Amygdala (tissue), 56 donors: ENCODE measurements around the gene TUBGCP6.
"Not testable (repeated sequence)": the region's sequence is repeated elsewhere in the genome, so short reads cannot be mapped to it uniquely, and the experiment has no call there.

ENCODE experiments used
- DNase-seq, 56 donors: peaks; one replicate each; lab custom pipeline; 2025; lab: John Stamatoyannopoulos, UW

Gene TUBGCP6

DNA sequence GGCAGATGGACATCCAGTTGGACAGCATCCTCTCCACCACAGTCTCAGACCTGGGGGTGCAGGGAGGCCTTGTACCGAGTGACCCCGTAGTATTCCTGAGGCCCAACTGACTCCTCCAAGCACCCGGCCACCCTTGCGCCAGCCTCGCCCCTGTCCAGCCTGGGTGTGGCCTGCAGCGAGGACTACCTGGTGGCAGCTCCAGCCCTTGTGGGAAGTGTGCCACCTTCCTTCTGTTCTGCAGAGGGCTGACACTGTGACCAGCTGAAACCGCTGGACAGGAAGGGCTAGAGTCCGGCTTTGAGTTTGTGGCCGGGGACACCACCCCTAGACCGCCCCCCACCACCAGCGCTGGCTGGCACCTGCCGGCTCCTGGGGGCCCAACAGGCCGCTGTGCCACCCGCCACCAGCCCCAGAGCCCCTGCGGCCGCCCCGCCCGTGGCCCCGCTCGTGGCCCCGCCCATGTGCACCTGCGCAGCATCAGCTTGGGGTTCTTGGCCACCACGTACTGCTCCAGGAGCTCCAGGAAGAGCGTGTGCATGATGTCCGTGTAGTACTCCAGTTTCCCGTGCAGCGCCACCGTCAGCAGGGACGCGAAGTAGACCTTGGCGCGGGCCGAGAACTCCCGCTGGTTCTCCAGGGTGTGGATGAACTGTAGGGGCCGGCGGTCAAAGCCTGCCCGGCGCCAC is 35.3 kb upstream of the TUBGCP6 start:
- no peak for DNase-seq

DNA sequence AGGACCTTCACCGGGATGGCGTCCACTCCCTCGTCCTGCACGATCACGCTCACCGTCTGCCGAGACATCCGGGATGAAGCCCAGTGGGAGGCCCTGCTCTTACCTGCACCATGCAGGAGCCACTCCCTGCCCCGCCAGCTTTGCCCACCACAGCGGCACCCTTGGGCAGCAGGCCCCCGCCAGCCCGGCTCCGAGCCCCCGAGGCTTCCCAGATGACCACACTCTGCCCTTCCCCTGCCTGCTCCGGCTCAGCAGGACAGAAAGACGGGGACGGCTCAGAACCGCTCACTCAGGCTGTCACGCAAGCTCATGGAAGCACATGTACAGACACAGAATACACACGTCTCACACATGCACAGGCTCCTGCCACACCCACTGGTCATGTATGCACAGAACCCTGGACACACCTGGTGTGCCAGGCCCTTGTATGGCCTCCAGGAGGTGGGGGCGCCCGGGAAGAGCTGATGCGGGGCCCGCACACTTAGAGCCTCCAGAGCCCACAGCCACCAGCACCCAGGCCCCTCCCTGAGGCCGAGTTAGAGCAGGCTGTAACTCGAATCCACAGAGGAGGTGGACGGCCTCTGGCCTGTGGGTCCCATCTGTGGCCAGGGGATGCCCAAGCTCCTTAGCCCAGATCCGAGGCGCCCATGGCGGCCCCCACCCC is 34.3 kb upstream of the TUBGCP6 start:
- no peak for DNase-seq

DNA sequence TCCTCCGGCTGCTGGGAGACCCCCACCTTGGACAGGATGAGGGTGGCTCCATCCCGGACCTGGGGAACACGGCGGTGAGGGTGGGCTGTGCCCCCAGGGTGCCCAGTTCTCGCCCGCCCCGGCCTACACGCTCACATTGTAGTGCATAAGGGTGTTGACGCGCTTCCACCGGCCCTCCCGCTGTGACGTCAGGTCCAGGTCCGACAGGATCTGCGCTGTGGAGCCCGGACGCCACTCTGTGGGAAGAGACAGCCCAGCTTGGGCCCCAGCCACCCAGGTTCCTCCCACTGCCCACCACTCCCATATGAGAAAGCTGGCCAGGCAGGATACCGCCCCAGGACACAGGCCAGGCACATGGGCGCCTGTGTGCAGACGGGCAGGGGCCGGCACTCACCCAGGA is 33.6 kb upstream of the TUBGCP6 start:
- DNase-seq, result no peak

DNA sequence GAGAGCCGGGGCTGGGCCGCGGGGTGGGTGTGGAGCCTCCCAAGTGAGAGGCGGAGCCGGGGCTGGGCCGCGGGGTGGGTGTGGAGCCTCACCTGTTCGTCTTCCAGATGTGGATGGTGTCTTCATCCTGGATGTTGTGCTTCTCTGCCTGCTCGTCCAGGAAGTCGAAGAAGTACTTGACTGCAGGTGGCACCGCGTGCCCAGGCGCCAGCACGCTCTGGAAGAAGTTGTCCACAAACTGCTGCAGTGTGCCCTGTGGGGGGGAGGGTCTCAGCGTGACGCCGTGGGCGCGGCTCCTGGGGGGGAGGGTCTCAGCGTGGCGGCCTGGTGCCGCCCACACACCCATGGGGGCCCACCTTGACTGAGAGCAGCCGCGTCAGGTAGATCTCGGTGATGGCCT is 32.9 kb upstream of the TUBGCP6 start:
- no peak for DNase-seq

DNA sequence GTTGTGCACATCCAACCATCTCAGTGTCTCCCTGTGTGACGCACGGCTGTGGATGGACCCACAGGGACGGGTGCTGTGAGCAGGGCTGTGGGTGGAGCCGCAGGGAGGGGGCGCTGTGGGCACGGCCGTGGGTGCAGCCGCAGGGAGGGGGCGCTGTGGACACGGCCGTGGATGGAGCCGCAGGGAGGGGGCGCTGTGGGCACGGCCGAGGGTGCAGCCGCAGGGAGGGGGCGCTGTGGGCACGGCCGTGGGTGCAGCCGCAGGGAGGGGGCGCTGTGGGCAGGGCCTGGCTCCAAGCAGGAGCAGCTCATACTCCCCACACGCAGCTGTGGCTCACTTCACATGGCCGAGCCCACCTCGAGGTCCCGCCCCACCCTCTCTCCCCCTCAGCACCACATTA is 31.3 kb upstream of the TUBGCP6 start:
- DNase-seq, result peak in 55 of 56 donors; percentile 29 to 94 (median 82)

DNA sequence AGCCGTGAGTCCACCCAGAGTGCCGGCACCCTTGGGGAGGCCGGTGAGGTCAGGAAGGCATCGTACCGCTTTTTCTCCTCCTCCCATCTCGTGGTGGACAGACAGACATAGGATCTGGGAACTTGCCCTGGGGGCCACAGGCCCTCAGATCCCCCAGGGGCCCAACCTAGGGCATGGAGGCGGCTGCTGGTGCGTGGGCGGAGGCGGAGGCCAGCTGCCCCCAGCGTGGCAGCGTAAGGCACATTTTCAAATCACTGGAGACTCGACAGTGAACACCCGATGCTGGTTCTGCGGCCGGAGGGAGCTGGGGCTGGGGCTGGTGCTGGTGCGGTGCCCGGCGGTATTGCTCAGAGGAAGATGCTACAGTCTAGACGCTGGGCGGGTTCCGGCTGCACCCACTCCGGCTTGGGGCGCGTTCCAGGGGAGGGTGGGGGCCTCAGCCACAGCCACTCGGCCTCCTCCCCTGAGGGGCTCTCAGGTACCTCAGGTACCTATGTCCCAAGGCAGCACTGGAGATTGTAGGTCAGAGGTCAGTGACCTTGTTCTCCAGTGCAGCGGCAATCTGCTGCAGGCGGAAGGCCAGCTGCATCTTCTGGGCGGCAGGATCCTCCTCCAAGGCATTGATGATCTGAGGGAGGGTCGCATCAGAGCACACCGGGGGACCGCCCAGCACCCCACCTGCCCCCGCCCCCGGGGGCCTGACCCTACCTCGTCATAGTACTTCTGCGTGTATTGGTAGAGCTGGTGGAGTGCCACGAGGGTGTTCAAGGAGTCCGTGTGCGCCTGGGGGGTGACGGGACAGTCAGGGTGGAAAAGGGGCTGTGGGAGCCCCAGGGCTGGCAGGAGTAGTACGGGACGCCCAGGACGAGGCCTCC is 30.6 kb upstream of the TUBGCP6 start:
- DNase-seq, result peak in 3 of 56 donors; percentile 22 to 37 (median 24)

DNA sequence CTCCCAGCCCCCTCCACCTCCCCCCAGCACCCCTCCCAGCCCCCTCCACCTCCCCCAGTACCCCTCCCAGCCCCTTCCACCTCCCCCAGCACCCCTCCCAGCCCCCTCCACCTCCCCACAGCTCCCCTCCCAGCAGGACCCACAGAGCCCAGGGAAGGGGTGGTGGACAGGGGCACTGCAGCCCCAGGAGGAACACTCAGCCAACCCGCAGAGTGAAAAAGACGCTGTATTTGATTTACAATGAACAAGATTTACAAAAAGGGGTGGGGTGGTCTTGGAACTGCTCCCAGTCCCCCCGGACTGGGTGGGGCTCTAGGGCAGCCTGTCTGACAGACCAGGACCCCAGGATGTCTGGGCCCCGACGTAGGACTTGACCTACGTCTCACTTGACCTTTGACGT is 29.9 kb upstream of the TUBGCP6 start:
- no peak for DNase-seq

DNA sequence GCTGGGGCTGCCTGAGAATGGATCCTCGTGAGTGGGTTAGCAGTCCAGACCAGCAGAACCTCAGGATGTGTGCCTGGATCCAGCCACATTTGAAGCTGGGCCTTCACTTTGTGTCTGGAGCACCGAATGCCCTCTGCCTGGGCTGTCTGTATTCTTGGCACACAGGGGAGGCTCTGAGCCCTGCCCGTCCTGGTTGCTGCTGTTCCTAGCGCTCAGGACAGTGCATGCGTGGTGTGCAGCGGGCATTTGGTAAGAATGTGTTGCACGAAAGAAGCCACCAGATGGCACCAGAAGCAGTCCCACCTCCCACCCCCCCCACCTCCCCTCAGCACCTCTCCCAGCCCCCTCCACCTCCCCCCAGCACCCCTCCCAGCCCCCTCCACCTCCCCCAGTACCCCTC is 29.5 kb upstream of the TUBGCP6 start:
- DNase-seq, result peak in 26 of 56 donors; percentile 27 to 66 (median 45)

DNA sequence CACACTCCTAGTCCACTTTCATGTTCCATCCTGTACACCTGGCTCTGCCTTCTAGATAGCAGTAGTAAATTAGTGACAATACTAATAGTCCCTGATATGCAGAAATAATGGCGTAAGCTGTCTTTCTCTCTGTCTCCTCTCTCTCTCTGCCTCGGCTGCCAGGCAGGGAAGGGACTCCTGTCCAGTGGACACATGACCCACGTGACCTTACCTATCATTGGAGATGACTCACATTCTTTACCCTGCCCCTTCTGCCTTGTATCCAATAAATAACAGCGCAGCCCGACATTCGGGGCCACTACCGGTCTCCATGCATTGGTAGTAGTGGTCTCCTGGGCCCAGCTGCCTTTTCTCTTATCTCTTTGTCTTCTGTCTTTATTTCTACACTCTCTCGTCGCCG is 29.0 kb upstream of the TUBGCP6 start:
- not testable (repeated sequence) for DNase-seq

DNA sequence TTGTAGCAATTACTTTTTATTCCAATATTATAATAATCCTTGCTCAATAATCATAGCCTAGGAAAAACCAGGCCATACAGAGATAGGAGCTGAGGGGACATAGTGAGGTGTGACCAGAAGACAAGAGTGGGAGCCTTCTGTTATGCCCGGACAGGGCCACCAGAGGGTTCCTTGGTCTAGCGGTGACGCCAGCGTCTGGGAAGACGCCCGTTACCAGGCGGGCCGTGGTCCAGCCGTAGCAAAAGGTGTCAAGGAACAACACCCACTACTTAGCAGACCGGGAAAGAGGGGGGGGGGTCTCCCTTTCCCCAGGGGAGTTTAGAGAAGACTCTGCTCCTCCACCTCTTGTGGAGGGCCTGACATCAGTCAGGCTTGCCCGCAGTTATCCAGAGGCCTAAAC is 28.5 kb upstream of the TUBGCP6 start:
- peak in 5 of 56 donors; percentile 17 to 34 (median 29) for DNase-seq

DNA sequence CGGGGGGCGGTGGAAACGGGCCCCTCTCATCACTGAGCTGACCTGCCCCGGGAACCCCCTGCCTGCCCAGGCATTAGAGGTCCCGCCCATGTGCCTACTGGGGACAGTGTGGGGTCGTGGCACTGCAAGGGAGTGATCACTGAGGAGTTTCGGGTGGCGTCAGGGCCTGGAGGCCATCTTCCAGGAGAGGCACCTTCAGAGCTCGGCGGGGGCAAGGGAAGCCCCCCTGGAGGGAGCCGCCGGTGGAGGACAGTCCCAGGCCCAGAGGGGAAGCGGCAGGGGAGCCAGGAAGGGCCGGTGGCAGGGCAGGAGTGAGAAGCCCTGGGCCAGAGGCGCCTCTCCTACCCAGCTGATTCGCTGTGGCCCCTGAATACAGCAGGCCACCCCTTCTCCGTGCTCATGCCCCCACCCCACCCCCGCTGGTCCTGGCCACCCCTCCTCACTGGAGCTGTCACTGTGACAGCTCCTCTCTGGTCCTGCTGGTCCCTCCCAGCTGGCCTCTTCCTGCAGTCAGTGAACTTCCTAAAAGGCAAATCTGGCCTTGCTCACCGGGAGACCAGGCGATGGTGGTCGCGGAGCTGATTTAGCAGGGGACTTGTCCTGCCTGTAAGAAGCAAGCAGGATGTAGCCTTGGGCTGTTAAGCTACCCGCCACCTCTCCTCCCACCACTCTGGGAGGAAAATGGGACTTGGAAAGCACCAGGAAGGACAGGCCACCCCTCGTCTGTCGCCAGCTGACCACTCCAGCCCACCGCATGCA is 27.4 kb upstream of the TUBGCP6 start:
- no peak for DNase-seq

DNA sequence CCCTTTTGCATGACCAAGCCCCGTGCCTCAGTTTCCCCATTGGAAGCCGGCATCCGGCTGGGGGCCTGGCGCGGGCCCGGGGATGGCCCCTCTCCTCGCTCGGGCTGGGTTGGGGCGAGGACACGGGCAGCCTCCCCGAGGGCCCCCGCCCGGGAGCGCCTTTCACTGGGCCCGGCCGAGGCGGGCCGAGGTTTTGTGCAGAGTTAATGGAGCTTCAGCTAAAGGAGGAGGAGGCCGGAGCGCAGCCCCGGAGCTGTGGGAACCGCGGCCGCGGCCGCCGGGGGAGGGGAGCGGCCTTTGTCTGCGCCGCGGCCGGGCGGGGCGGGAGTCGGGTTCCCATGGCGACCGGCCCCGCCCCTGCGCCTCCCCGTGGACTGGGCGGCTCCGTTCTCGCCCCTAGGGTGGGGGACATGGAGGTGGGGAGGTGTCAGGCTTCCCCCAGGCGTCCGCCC is 26.7 kb upstream of the TUBGCP6 start:
- peak in 21 of 56 donors; percentile 14 to 65 (median 41) for DNase-seq

DNA sequence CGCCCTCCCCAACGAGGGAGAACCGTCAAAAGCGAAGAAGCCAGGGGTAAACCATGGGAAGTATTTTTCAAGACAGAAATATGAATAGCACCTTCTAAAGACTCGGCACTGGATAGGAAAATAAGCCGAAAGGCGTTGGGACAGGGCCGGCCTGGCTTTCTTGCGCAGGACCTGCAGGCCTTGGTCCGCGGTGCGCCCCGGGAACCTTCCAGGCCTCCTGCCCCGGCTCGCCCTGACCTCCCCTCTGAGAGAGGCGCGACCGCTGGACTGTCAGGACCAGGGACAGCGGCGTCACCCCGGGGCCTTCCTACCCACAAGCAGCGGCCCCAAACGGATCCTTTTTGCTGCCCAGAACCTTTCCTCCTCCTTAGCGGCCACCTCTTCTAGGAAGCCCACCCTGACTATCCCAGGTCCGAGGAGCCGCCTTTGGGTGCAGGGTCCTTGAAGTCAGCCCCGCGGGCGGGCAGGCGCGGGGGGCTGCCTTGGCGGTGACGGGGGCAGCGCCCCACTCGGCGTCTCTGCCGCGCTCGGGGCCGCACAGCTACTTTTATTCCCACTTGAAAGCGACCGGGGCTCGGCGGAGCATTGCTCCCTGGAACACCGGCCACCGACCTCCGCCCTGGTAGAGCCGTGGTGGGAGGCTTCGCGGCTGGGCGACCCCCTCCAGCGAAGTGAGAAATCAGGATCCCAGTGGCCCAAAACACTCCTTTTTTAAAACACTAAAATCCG is 26.0 kb upstream of the TUBGCP6 start:
- DNase-seq, result peak in 10 of 56 donors; percentile 8 to 61 (median 42)

DNA sequence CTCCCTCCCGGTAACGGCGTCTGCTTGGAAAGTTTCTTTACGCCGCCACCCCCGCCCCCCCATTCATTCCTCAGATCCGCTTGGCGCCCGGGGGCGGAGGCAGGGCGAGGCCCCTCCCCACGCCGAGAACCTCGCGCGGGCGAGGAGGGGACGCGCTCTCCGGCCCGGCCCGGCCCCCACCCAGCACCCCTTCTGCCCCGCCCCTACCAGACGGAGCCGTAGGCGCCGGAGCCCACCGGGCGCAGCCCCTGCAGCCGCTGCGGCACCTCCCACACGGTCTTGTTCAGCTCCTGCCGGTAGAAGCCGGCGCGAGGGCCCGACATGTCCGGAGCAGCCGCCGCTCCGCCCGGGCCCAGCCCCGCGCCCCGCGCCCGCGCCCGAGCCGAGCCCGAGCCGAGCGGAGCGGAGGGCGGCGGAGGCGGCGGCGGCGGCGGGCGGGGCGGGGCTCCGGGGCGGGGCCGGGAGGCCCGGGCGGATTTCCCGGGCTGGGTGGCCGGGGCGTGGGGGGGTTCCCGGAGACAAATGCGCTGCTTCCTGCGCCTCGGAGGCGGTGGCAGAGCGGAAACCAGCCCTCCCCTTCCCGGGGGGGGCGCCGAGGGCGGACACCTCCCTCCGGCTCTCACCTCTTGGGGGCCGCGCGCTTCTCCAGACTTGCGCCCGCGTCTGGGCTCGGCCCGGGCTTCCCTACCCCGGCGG is 25.3 kb upstream of the TUBGCP6 start, which contains the start of gene MAPK11:
MAPK11 (minus strand) TSS at position 411 of the 696 bp plus-strand sequence; CDS start at position 323, 88 bp downstream.
- peak in 23 of 56 donors; percentile 11 to 67 (median 44) for DNase-seq

DNA sequence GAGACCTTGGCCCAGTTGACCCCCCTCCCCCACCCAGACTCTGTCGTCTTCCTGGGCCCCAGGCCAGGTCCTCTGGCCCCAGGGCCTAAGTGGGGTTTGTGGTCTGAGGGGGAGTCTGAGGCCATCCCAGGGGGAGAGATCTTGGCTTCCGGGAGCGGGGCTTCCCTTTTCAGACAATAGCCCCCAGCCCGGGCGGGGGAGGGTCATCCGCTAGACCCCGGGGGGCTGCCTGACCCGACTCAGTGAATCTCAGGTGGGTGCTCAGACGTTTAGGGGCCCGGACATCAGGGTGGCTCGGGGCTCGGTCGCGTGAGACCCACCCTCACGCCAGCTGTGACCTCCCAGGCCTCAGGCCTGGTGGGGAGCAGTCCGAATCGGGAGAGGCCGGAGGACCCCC is 24.7 kb upstream of the TUBGCP6 start:
- no peak for DNase-seq

DNA sequence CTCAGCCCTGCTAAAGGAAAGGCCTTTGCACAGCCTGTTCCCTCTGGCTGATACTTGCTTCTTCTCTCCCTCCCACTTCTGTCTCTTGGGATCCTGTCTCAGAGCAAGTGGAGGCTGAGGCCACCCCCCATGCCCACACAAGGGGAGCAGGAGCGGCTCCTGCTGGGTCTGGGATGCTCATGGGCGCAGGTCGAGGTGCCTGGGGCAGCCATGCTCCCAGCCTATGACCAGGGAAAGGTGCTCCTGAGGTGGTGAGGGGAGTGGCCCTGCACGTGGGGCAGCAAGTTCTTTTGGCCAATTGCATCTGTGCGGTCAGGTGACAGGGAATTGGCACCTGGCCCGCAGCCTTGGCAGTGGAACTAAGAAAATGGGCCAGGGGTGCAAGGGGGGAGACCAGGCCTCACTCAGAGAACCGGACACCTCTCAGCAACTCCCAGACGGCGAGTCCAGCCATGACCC is 23.9 kb upstream of the TUBGCP6 start:
- DNase-seq, result peak in 18 of 56 donors; percentile 27 to 53 (median 39)

DNA sequence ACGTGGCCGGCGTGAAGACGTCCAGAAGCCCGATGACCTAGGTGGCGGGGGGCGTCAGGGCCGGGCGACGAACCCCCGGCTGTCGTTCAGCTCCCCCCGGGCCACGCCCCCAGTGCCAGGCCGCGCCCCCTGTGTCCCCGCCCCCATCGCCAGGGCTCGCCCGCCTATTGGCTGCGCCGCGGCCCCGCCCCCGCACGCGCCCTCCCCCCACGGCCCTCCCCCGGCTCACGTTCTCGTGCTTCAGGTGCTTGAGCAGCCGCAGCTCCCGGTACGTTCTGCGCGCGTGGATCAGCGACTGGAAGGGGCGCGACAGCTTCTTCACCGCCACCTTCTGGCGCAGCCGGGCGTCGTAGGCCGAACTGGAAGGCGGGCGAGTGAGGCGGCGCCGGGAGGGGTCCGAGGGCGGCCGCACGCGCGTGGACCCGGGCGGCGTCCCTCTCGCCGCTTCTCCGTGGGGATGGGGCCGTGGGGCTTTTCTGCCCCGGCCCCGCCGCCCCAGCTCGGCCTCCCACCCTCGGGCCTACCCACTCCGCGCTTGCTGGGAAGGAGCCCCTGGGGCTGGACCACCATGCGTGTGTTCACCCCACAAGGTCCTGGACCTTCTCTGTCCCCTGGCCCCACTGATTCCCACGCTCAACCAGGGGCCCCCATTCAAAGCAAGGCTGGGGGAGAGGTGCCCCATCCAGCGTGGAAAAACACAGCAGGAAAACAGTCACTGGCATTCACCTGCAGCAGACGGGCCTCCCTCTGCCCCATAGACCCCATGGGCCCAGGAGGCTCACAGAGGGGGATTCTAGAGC is 23.0 kb upstream of the TUBGCP6 start:
- DNase-seq, result peak in 21 of 56 donors; percentile 14 to 56 (median 39)

DNA sequence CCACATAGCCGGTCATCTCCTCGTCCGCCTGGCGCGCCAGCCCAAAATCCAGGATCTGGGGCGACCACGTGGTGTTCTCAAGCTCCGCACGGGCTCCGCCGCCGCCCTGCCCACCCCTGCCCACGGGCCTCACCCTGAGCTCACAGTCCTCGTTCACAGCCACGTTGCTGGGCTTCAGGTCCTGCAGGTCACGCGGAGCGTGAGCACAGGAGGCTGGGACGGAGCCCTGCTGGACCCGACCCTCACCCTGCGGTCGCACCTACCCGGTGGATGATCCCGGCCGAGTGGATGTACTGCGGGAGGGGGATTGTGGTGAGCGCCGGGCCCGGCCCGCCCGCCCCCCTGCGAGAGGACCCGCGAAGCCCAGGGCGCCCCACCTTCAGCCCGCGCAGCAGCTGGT is 22.2 kb upstream of the TUBGCP6 start:
- DNase-seq, result no peak
